EL (cell line): ENCODE measurements around the gene ENTPD6.

ENCODE experiments used
- DNase-seq: peaks from one replicate; pipeline ENCODE4 v3.0.0-alpha.2; 2016

Gene ENTPD6

GRCh38 chr20:25245461-25245860 lies 49.9 kb downstream of the ENTPD6 start:
- DNase-seq = no peak

- DNase-seq = no peak
Observed at GRCh38 chr20:25246182-25246999, 50.9 kb downstream of the ENTPD6 start.

- peak; percentile 79 for DNase-seq
Observed at GRCh38 chr20:25247000-25247517, 51.5 kb downstream of the ENTPD6 start.

- no peak for DNase-seq
Observed at GRCh38 chr20:25247518-25247955, 52.0 kb downstream of the ENTPD6 start.

- DNase-seq = peak; percentile 87
Observed at GRCh38 chr20:25247956-25248785, 52.7 kb downstream of the ENTPD6 start, which contains the start of gene PYGB. Gene PYGB, plus strand, starts transcription at chr20:25248085. Its CDS starts 94 bp downstream, at chr20:25248179.

GRCh38 chr20:25248786-25249172 lies 53.3 kb downstream of the ENTPD6 start:
- no peak for DNase-seq

GRCh38 chr20:25249198-25249931 lies 53.9 kb downstream of the ENTPD6 start:
- no peak for DNase-seq

GRCh38 chr20:25250508-25250907 lies 55.0 kb downstream of the ENTPD6 start:
- no peak for DNase-seq

- no peak for DNase-seq
Observed at GRCh38 chr20:25251019-25251418, 55.5 kb downstream of the ENTPD6 start.

- no peak for DNase-seq
Observed at GRCh38 chr20:25251558-25251957, 56.0 kb downstream of the ENTPD6 start.

GRCh38 chr20:25252230-25252651 lies 56.7 kb downstream of the ENTPD6 start:
- DNase-seq = no peak

GRCh38 chr20:25252686-25253421 lies 57.3 kb downstream of the ENTPD6 start:
- no peak for DNase-seq

GRCh38 chr20:25253606-25254275 lies 58.2 kb downstream of the ENTPD6 start:
- no peak for DNase-seq

- DNase-seq = no peak
Observed at GRCh38 chr20:25254571-25254970, 59.1 kb downstream of the ENTPD6 start.

GRCh38 chr20:25254986-25255680 lies 59.6 kb downstream of the ENTPD6 start:
- no peak for DNase-seq

- no peak for DNase-seq
Observed at GRCh38 chr20:25256226-25256859, 60.8 kb downstream of the ENTPD6 start.

GRCh38 chr20:25257130-25257529 lies 61.6 kb downstream of the ENTPD6 start:
- no peak for DNase-seq

- DNase-seq = no peak
Observed at GRCh38 chr20:25257756-25258475, 62.4 kb downstream of the ENTPD6 start.

GRCh38 chr20:25258476-25258805 lies 62.9 kb downstream of the ENTPD6 start:
- DNase-seq = no peak

GRCh38 chr20:25258828-25259227 lies 63.3 kb downstream of the ENTPD6 start:
- DNase-seq = no peak
